Heart right ventricle (tissue), 16 donors: ENCODE measurements around the gene KCNS3. TPM values are rescaled to one million over a fixed set of nuclear protein-coding genes. Genes with fewer than 3 reads are reported as not detected.

Experiments
- ATAC-seq, 8 donors: fragments of 200-7000 bp; cut with Tn5 transposase; one replicate each; pipeline ENCODE4 v1.9.1; 2020; ENCODE audit warnings: mild to moderate bottlenecking in 8 of 8, moderate library complexity in 8 of 8, moderate number of reproducible peaks in 1 of 8
- DNase-seq, 2 donors: peaks; one replicate each; pipeline ENCODE4 v3.0.0-alpha.2; 2020
- H3K27ac ChIP-seq, 10 donors: fragments of 200-600 bp; sonication (generic) in 2 of 10; one replicate each; pipeline versions ENCODE4 v1.5.0 to v1.8.0; 2020 to 2022; ENCODE audit warnings: mild to moderate bottlenecking in 3 of 10
- H3K27me3 ChIP-seq, 7 donors: fragments of 200-600 bp; one replicate each; pipeline ENCODE4 v1.8.0; 2021 to 2022; ENCODE audit warnings: mild to moderate bottlenecking in 2 of 7
- H3K36me3 ChIP-seq, 9 donors: fragments of 200-600 bp; sonication (generic) in 1 of 9; one replicate each; pipeline versions ENCODE4 v1.5.0 to v1.8.0; 2020 to 2022; ENCODE audit warnings: mild to moderate bottlenecking in 2 of 9
- H3K4me1 ChIP-seq, 9 donors: fragments of 200-600 bp; sonication (generic) in 1 of 9; one replicate each; pipeline versions ENCODE4 v1.5.0 to v1.8.0; 2020 to 2022; ENCODE audit warnings: mild to moderate bottlenecking in 4 of 9
- H3K4me3 ChIP-seq, 10 donors: fragments of 200-600 bp; sonication (generic) in 2 of 10; one replicate each; pipeline versions ENCODE4 v1.5.0 to v1.8.0; 2020 to 2022; ENCODE audit warnings: mild to moderate bottlenecking in 7 of 10, moderate library complexity in 2 of 10
- H3K9me3 ChIP-seq, 11 donors: fragments of 200-600 bp in 10 of 11; sonication (generic) in 2 of 11; one replicate each; pipeline versions ENCODE4 v1.5.0 to v1.8.0; 2013 to 2022; ENCODE audit warnings: mild to moderate bottlenecking in 2 of 11, control low read depth in 1 of 11, moderate library complexity in 1 of 11
- WGBS, 2 donors: extraction: QIAGEN DNeasy Blood & Tissue Kit; methylation state at CpG; one replicate each; pipeline ENCODE4 v1.1.7; 2013; ENCODE audit warnings: inconsistent platforms in 1 of 2; 5-methylcytosine and 5-hydroxymethylcytosine counted together
- intact Hi-C, 10 donors: fragments of 100-400 bp; cut with DNase I; formaldehyde crosslinking; loops; one replicate each; pipeline versions ENCODE4 v1.11.1 to v1.14.2; 2022
- polyA plus RNA-seq, 2 donors: library from polyadenylated mRNA; stranded (reverse); fragments of 200-250 nt; gene quantifications; one replicate each; pipeline ENCODE4 v1.2.3, GENCODE V29; 2013
- total RNA-seq, 10 donors: library from RNA; stranded (reverse); fragmentation: NEBNext Ultra II Directional in 3 of 10; extraction: Animal tissue kit (Norgen Biotek cat#: 25700) in 3 of 10; gene quantifications; one replicate each; pipeline versions ENCODE4 v1.2.1 to v1.2.4, GENCODE V29; 2021 to 2023
- TF ChIP-seq, protein P1 (sequence below), 9 donors: fragments of 200-600 bp; sonication (generic) in 2 of 9; IDR thresholded peaks; one replicate each; pipeline versions ENCODE4 v1.5.0 to v1.8.0; 2021 to 2022; ENCODE audit warnings: antibody characterized with exemption in 9 of 9, mild to moderate bottlenecking in 5 of 9, moderate library complexity in 1 of 9
- donor health status: Arrhythmogenic right ventricular cardiomyopathy.
- donor health status: ischemic (EF 13 %, LVEDD 7.1; RV severe dilation, severe dysfunction).
- donor health status: healthy with polysubstance abuse.
- donor health status: DM: no; HTN: yes; CAD: no.
- donor health status: DM: no; HTN: no; CAD: no.
- donor health status: ischemic (EF 25% LVEDD 6.9; RV normal size, moderate dysfunction).
- donor health status: ischemic (EF 25% LVEDD 5.7; RV mildly dilated, moderate dysfunction).
- donor health status: healthy.
- donor health status: DM: yes; HTN: yes; CAD: no.
- donor health status: Ischemic cardiomyopathy.
- donor health status: ischemic (EF 35%, LVEDD 5.7; RV mildly dilated, moderate dysfunction).
- donor health status: nonischemic (EF 11% LVEDD 7.7; RV severe dilation, severe dysfunction).
- donor health status: DM: yes; HTN: yes; CAD: no.
- donor health status: PGD.
- donor health status: ischemic (EF 29% LVEDD 5.4; RV normal size, mild dysfunction).
- donor health status: nonischemic (EF 23%, LVEDD 6.1; RV moderate dilation, normal function).

Gene KCNS3
- total and polyA plus RNA-seq, 12 donors = 1.5 to 3.8 (median 2.6) TPM

DNA sequence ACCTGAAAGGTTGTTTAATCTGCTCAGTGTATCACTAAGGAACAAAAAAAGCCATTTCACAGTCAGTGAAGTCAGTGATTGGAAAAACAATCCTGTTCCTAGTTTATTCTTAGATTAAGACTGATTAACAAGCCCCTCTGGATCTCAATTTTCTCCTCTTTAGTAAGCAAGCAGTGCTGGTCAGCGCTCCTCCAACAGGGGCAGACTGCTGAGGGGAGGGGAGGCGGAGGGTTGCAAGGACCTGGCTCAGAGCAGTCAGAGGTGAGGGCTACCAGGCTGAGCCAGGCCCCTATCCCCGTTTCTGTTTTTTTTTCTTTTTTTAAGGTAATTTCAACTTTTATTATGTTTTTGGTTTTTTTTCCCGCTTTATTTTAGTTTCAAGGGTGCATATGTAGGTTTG is 24.7 kb upstream of the KCNS3 start:
- Histone ChIP-seq H3K27me3 (peaks cover 0 to 19% (median 6%) of the 10 kb centered on the region in 7 donors), H3K4me3 (no peak overlapping the region), H3K27ac (no peak overlapping the region), H3K9me3 (no peaks in the 10 kb centered on the region), H3K36me3 (no peaks in the 10 kb centered on the region), H3K4me1 (no peaks in the 10 kb centered on the region)
- 62 to 72% methylated on average over 4 of the region's 4 CpGs for WGBS, 2 donors
- ATAC-seq (no peak), DNase-seq (no peak)
- TF ChIP-seq, protein P1, sequence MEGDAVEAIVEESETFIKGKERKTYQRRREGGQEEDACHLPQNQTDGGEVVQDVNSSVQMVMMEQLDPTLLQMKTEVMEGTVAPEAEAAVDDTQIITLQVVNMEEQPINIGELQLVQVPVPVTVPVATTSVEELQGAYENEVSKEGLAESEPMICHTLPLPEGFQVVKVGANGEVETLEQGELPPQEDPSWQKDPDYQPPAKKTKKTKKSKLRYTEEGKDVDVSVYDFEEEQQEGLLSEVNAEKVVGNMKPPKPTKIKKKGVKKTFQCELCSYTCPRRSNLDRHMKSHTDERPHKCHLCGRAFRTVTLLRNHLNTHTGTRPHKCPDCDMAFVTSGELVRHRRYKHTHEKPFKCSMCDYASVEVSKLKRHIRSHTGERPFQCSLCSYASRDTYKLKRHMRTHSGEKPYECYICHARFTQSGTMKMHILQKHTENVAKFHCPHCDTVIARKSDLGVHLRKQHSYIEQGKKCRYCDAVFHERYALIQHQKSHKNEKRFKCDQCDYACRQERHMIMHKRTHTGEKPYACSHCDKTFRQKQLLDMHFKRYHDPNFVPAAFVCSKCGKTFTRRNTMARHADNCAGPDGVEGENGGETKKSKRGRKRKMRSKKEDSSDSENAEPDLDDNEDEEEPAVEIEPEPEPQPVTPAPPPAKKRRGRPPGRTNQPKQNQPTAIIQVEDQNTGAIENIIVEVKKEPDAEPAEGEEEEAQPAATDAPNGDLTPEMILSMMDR (IDR thresholded peaks at IDR 0.05) = no peak
- intact Hi-C loops = loop anchor here in 9 of 10 donors (2.0 to 10.0 kb wide), 8 partner anchors 61 to 524 kb away; no protein-coding TSS in a partner anchor

GRCh38 chr2:17857021-17857420 is 21.4 kb upstream of the KCNS3 start:
- intact Hi-C loops = loop anchor here in 5 of 10 donors (5.0 to 10.0 kb wide), 4 partner anchors 58 to 520 kb away; no protein-coding TSS in a partner anchor

GRCh38 chr2:17858064-17858463 is 20.4 kb upstream of the KCNS3 start:
- TF ChIP-seq, protein P1 (IDR thresholded peaks at IDR 0.05) = no peak
- no peaks in the 10 kb centered on the region for H3K36me3 ChIP-seq
- no peaks in the 10 kb centered on the region for H3K4me1 ChIP-seq
- no peak for DNase-seq
- H3K4me3 ChIP-seq = no peak overlapping the region
- no peaks in the 10 kb centered on the region for H3K9me3 ChIP-seq
- WGBS, 2 donors = 73 to 85% methylated on average over 1 of the region's 1 CpG
- H3K27ac ChIP-seq = no peak overlapping the region
- intact Hi-C loops = loop anchor here in 5 of 10 donors (5.0 to 10.0 kb wide), 4 partner anchors 57 to 519 kb away; no protein-coding TSS in a partner anchor
- peaks cover 0 to 23% (median 11%) of the 10 kb centered on the region in 7 donors for H3K27me3 ChIP-seq
- ATAC-seq = no peak

More at GRCh38 chr2:17857021-17857420, 21.4 kb upstream of the KCNS3 start:
- ATAC-seq (no peak), DNase-seq (no peak)
- no peak overlapping the region for H3K4me3 ChIP-seq
- H3K9me3 ChIP-seq = no peaks in the 10 kb centered on the region
- TF ChIP-seq, protein P1 (IDR thresholded peaks at IDR 0.05) = no peak
- H3K36me3 ChIP-seq = no peaks in the 10 kb centered on the region
- peaks cover 0 to 23% (median 11%) of the 10 kb centered on the region in 7 donors for H3K27me3 ChIP-seq
- no peaks in the 10 kb centered on the region for H3K4me1 ChIP-seq
- H3K27ac ChIP-seq = no peak overlapping the region
- WGBS, 2 donors = 41 to 60% methylated on average over 3 of the region's 3 CpGs

GRCh38 chr2:17863539-17863938 is 14.9 kb upstream of the KCNS3 start:
- TF ChIP-seq, protein P1 (IDR thresholded peaks at IDR 0.05) = no peak
- H3K4me3 ChIP-seq = no peak overlapping the region
- no peak overlapping the region for H3K27ac ChIP-seq
- no peaks in the 10 kb centered on the region for H3K9me3 ChIP-seq
- H3K36me3 ChIP-seq = no peaks in the 10 kb centered on the region
- H3K4me1 ChIP-seq = no peaks in the 10 kb centered on the region
- peaks cover 0 to 15% (median 5%) of the 10 kb centered on the region in 7 donors for H3K27me3 ChIP-seq
- 63 to 76% methylated on average over 4 of the region's 4 CpGs for WGBS, 2 donors
- no peak for DNase-seq
- ATAC-seq = no peak
- intact Hi-C loops = no loop called here
